ENCODE data around the gene PI4KA.

- TF ChIP-seq CTCF (IDR thresholded peaks at IDR 0.05; ENCODE audit: low read depth, low read length) (no peak), EZH2phosphoT487 (IDR thresholded peaks at IDR 0.05; ENCODE audit: low read depth) (no peak)
These were observed 6.7 kb upstream of the PI4KA start for GRCh38 chr22:20865331-20865730.
